Right forelimb (tissue), 1 donor: ENCODE results near the gene ARID1B.

ENCODE experiments used
- DNase-seq: peaks from one replicate; pipeline ENCODE4 v3.0.0-alpha.2; 2018

Gene ARID1B

DNA sequence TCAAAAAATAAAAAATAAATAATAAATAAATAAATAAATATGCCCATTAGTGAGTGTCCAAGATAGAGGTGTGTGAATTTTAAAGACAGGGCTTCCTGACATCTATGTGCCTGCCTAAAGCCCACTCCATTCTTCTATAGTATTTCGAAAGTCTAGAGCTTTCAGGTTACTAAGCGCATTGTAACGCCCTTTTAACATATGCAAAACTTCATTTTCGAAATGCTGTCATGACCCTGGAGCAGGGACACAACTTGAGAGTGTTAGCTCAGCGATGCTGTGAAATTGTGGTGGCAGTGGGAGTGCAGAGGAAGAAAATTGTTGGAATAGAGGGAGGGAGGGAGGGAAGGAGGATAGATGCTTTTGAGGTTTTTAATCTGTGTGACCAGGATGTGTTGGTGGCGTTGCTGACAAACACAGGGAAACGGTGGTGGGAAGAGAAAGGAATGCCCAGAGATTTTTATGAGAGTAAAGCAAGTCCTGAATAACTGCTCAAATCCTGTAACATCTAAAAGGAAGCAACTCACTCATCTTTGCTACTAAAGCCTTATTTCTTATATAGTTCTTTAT lies 169.3 kb downstream of the ARID1B start:
- no peak for DNase-seq

DNA sequence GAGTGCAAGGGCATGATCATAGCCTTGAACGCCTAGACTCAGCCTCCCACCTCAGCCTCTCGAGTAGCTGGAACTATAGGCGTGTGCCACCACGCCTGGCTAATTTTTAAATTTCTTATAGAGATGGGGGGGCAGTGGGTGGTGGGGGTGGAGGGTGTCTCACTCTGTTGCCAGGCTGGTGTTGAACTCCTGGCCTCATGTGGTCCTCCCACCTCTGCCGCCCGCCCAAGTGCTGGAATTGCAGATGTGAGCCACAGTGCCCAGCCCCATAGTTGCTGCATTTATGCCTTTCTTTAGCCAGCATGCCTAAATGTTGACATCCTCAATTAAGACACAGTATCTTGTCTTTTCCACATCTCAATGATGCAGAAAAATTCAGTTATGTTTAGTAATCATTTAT lies 171.1 kb downstream of the ARID1B start:
- DNase-seq = no peak

DNA sequence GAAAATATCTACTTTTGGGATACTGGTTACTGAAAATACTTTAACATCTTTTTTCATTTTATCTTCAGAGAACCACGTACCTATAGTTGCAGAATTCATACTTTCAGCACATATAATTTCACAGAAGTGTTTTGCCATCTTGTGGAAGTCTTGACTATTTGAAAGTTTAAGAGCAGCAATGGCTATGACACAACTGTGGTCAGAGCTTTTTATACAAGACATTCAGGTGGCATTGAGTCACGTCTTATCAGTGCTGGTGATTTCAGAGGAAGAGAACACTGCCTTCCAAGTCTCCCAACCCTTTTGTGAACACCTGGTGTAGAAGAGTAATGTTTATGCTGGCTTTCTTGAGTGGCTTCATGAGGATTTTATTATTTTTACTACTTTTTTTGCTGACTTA lies 171.6 kb downstream of the ARID1B start:
- no peak for DNase-seq

DNA sequence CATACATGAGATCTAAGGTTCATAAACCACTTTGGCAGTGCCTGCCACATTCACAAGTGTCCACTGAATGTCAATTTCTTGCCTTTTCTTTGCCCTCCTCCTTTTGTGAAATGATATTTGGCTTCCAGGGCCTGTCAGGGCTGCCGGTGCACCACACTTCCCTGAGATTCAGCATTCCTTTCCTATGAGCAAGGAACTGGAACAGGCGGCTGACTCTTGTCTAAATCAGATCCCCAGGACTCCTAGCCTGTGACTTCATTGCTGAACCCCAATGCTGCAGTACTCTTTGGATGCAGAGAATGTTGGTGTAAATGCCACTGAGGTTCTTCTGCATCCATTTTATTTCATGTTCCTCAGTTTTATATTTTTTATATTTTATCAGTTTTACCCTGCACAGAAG lies 172.2 kb downstream of the ARID1B start:
- no peak for DNase-seq

DNA sequence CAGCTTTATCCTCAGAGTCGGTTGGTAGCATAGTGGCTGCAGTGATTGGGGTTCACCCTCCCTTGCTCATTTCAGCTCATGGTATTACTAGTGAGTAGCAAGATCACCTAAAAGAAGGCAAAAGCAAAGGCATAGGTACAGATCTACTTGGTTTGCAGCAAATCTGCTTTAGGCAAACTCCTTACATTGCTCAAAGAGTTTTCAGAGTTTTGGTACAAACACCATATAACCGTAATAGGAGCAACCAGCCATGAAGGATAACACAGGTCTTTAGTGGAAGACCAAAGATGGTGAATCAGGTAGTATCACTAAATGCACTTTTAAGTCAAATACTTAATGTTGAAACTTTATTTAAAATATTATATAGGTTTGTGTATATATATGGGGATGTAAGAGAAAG lies 172.9 kb downstream of the ARID1B start:
- no peak for DNase-seq

DNA sequence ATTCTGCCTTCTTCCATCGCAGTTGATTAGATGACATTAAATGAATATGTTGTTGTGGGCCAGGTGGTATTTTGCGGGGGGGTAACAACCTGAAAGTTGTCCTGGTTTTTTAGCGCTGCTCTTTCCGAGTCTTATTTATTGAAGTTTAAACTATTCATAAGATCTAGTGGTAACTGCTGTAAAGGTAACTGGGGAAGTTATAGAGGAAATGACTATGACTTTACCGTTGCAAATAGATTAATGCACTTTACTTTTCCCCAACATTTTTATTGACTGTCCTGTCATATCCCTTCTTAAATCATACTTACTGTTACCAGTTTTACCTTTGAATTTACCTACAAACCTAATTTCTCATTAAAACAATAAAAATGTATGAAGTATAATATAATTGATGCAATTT lies 173.4 kb downstream of the ARID1B start:
- DNase-seq = no peak

DNA sequence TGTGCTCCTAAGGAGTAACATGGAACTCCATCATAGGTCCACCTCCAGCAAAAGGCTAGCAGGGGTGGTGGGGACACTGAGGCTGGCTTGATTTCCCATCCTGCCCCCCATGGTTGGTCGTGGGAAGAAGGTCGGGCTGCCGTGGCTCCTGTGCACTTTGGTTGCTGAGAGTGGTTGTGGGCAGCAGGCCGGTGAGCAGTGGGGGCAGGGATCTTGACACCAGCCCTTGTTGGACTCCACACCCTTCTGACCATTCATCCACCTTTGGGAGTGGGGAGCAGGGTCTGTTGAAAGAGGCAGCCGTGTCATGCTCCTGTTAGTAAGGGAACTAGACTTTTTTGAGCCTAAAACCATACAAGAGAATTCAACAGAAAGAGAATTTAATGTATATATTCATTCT lies 175.2 kb downstream of the ARID1B start:
- DNase-seq = no peak

DNA sequence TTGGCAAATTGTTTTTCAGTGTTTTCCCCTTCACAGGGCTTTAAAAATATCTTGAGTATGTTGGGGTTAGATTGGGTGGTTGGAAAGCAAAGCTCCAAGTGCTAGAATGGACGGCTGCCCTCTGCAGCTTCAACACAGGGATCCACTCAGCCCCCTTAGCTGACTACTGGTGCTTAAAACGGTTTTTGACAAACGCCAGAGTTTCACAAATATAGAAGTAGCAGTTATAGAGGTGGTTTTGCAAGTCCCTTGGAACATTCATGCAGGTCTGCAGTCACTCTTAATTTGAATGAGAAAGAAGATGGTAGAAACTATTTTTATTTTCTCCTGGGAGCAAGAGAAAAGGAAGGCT lies 175.9 kb downstream of the ARID1B start:
- no peak for DNase-seq

DNA sequence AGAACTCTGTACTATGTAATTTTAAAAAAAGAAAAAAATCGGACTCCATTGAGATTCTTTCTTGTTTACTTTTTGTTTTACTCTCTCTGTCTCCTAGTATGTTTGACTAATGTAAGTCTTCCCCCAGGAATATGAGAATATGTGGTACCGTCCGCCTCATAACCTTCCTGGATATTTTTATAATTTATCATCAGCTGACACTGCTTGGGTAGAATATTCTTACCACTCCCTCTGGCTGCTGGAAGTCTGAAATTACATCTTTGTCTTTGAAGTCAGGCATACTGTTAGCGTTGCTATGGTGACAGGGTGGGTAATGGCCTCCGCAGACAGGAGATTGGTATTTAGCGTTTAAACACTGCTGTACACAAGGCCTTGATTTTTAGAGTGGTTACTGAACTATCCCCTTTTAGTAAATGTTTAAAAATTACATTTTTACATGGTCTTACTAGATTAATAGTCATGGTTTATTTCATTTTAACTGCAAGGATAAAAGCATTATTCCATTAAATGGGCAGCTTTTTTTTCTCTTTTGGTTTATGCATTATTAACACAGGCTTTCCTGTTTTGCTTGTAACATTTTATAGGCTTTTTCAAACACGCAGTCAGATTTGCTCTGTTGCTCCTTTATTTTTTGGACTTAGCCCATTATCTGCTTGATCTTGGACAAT lies 176.4 kb downstream of the ARID1B start:
- no peak for DNase-seq

DNA sequence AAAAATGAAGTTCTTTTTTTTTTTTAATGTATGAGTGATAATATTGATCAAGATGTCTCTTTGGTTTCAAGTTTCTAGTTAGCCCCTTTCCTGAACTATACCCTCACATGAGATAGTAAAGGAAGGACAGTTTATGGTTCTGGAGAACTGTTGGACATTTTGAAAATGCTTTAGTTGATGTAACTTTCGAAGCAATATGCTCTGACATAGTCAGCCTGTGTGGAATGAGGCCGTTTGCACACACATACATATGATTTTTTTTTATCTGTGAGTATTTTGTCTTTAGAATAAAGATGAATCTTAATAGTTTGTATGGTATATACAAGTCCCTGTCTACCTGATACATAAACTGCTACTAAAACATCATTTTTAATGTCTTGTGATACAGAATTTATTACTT lies 177.0 kb downstream of the ARID1B start:
- no peak for DNase-seq

DNA sequence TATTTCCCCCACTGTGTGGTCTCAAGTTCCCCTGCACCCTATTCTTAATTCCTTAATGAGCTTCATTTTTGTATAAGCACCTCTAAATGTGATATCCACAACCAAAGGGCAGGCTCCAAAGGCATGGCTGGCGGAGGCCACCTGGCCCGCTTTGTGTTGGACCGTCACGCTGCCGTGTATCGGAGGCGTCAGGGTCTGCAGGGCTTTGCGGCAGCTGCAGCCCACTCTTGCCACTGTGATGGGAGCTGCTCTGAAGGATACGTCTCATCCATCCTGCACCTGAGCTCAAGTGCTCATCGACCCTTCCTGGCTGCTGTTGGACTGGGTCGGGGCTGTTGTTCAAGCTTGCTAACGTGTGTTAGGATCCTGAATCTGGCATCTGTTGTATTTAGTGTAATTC lies 177.6 kb downstream of the ARID1B start:
- DNase-seq = no peak

DNA sequence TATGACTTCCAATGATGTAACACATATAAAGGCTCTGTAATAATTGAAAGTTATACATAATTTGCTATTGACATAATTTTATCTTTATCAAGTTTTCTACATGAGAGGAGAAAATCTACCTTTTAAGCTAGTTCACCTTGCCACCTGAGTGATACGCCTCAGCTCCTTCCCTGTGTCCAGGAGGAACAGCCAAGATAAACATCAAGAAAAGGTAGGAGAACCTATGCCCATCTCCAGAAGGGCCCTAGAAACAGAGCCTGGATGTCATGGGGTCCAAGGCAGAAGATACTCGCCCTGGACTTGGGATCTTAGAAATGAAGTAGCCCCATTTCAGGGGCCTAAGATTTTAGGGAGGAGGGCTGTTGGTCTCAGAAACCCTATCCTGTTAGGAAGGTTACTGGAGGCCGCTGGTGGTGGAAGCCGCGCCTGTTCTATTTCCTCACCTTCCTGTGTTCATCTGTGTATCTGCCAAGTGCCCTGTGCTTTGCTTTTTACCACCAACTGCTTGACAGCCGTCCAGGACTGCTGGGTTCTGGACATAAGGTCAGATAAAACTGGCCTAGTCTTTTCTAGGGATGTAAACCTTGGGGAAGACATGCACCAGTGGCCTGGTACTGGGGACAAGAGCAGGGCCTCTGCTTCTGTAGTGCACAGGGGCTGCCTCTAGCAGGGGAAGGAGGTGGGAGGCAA lies 178.5 kb downstream of the ARID1B start:
- DNase-seq = no peak

DNA sequence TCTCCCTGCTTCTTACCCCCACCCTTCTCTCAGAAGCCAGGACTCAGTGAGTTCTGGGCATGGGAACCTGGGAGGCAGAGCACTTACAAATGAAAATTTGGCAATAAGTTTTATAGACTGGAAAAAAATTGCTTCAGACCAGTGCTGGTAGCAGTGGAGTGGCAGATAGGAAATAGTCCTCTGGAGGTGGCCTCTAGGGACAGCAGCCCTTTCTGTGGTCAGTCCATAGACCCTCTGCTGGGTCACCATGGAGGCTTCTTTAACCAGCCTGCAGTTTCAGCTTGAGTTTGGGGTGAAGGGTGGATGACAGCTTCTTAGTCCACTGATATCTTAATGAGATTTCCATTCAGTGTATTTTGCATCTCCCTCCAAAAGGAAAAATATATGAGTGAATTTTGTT lies 179.1 kb downstream of the ARID1B start:
- no peak for DNase-seq

DNA sequence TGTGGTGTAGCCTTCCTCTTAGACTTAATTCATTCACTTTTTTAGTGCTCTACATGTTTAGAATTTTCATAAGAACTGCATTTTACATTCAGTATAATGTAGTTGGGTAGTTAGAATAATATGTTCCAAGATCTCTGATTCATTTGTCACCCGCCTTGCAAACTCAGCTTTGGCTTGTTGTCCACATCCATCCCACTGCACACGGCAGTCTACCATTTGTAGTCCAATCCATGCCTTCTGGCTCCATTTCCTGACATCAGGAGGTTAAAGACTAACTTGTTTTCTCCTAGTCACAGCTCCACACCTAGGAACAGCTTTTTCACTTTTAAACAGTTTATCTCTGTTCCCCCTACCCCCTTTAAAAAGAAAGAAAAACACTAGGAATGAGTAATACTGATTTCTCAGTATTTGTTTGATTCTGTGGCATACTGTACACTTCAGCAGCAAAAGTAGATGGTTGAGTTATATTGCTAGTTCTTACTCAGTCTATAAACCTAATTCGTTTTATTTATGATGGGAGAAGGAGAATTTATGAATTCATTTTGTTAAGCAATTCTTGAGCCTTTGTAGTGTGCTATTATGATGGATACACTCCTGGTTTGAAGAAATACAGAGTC lies 180.9 kb downstream of the ARID1B start:
- DNase-seq = no peak

DNA sequence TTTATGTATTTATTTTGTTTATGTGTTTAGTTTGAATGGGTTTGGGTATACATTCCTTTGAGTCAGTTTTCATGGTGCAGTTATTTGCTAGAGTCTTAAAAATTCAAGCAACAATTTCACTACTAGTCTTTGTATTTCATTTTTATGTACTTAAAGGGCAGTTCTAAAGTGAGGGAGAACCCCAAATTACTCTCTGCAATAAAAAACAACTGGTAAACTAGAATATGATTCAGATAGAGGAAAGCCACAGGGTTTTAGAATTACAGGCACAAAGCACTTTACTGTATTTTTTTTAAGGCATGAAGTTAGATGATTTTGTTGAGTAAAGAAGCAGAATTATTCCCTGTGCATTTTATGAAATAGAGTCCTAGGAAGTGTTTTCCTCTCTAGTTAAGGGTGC lies 183.3 kb downstream of the ARID1B start:
- DNase-seq = no peak

DNA sequence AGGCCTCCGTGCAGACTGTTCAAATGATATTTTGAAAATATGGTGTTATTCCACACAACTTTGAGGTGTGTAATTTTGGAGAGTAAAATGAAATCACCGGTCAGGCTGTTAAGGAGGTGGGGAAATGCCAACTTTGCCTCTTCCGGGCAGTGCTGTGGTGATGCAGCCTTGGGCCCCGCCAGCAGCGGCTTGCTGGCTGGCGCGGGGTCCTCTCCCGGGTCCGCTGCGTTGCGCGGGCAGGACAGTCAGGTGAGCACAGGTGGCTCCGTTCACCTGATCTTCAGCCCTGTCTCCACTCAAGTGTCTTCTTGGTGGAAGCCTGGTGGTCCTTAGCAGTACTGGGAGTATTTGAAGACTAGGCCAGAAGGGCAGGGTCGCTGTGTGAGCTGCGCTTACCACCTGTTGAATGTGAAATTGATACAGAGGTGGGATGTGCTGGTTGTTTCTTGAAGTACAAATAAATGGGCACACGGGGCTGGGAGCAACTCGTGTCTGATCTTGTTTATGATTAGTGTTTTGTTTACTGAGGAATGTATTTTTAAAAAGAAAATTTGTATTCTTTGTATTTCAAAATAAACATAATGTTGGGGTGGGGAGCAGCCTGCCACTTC lies 184.2 kb downstream of the ARID1B start:
- no peak for DNase-seq

DNA sequence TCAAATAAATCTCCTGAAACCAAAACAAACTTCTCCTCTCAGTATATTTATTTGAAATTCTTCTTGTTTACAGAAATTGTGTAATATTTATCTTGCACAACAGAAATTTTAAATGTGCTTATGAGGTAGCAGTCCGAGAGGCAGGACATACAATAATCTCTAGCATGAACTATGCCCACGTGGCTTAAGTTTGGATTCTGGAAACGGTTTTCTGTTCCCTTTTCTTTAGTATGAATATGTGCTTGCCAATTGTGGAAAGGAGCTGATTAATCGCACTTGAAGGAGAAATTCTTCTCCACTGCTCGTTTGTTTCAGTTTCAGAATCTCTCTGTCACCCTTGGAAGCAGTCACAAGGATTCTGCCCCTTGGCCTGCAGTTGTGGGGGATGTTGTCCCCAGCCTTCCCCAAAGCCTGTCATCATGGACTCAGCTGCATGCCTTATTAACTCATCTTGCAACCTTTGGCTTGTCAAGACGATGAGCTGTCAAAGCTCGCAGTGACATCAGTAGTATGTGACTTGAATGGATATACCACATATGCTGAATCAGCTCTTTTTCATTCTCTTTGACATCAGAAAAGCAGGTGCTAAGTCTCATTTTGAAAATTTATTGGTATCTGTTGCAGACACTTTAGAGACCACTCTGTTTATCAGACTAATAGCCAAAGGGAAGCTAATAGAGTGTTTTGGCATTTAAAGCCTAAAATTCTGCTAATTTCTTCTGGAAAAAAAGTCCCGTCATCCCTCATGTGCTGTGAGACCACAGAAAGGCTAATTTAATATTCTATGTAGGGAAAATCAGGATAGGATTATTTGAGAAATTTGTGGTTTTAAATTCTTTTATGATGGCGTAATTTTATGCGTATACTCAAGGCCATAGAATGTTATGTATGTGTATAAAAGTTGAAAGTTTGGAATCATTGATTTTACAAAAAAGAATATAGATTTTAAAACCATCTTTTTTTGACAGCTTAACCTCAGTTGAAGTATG lies 186.8 kb downstream of the ARID1B start:
- no peak for DNase-seq

DNA sequence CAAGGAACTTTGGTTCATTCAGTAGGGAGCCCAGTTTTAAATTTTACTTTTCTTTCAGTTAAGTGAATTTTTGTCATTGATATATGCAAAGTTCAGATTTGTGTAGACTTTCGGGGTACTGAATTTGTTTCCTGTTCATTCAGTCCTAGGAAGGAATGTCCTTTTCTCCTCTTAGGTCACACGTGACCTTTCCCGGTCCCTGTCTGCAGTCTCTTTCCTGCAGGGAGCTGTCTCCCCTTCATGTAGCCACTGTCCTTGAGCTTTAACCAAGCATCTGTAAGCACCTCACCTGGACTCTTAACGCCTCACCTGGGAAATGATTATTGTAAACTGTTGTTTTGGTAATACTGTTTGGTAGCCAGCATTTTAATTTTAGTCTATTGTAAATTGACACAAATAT lies 190.7 kb downstream of the ARID1B start:
- DNase-seq = no peak

DNA sequence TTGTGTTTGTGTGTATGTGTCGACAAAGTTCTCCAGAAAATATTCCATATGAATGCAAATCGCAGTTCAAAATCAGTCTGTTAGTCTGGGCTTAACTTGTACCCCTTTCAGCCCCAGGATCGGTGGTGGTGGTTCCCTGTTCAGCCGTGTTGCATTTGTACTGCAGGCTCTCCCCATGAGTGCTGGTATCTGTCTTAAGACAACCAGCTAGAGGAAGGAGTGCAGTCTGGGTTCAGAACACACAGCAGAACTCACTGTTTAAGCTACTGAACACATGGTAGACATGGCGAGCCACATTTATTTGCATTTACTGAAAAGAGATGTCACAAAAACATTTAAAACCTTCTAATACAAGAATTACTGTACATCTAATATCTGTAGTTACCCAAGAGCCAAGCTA lies 192.1 kb downstream of the ARID1B start:
- no peak for DNase-seq

DNA sequence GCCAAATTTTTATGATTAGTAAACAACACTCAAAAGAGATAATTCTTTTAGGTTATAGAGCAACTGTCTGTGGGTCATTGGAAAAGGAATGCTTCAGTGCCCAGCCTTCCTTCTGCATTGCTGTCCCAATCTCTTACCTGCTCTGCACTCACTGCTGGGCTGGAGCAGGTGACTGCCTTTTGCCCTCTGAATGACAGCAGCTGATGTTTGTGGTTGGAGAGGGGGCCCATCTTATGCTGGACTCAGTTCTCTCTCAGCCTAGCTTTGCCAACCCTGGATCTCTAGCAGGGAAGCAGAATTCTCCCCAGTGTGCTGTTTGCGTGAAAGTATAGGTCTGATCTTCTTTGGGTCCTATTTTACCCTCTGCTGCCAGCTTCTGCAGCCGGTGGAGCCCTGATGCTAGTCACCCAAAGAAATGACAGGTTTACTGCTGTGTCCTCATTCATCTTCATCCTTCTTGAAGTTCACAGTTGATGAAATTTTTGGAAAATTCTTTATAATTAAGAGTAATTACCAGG lies 193.5 kb downstream of the ARID1B start:
- no peak for DNase-seq

DNA sequence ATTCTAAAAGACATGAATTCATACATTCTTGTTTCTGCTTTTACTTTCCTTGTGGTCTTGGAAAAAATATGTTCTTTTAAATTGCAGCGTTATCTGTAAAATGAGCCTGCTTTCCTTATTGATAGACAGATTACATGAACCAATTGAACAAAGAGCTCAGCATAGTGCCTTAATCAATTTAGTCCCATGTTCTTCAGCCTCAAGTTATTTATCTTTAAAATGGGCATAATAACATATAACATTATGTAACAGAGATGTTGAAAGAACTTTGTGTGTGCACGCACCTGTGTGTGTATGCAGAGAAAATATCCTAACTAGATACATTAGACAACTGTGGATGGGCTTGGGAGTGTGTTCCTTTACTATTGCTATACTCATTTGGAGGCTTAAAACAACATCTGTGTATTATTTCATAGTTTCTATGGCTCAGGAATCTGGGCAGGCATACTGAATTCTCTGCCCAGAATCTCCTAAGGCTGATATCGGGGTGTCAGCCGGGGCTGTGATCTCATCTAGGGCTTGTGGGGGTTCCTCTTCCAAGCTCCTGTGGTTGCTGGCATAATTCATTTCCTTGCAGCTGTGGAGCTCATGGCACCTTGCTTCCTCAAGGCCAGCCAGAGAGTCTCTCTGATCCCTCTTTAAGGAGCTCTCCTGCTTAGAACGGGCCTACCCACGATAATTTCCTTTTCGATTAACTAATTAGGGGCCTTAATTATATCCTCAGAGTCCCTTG lies 194.1 kb downstream of the ARID1B start:
- DNase-seq = no peak

DNA sequence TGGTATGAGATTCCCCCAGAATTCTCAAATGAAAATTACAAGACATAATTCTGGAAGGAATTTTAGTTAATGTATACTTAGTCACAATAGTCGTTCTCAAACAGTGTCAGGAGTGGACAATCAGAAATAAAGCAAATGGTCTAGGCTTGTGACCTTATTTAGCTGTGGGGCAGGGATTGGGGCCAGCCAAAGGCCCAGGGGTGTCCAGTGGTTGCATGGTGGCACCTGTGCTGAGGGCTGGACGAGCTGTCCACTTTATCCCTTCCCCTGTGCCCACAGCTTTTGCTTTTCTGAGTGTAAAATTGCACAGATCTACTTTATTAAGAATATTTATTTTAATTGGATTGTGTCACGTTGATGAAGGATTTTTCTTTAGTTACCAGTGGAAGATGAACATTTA lies 195.0 kb downstream of the ARID1B start:
- DNase-seq = no peak
